Measurements from ENCODE around the gene ANP32A.

DNA sequence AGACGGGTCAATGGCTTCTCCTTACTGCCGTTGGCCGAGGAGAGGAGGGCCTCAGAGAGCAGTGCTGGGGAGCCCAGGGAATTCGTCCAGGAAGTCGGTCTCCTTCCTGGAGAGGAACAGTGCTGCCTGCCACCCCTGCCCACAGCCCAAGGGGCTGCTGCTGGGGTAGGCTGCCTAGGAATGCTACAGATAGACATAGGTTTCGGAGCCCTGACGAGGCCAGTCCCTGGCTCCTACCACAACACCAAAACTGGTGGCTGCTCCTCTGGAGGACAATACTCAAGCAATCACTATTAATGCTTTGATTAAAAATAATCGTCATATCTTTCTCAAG, 30.5 kb downstream of the ANP32A start:
- TF ChIP-seq, protein P1, sequence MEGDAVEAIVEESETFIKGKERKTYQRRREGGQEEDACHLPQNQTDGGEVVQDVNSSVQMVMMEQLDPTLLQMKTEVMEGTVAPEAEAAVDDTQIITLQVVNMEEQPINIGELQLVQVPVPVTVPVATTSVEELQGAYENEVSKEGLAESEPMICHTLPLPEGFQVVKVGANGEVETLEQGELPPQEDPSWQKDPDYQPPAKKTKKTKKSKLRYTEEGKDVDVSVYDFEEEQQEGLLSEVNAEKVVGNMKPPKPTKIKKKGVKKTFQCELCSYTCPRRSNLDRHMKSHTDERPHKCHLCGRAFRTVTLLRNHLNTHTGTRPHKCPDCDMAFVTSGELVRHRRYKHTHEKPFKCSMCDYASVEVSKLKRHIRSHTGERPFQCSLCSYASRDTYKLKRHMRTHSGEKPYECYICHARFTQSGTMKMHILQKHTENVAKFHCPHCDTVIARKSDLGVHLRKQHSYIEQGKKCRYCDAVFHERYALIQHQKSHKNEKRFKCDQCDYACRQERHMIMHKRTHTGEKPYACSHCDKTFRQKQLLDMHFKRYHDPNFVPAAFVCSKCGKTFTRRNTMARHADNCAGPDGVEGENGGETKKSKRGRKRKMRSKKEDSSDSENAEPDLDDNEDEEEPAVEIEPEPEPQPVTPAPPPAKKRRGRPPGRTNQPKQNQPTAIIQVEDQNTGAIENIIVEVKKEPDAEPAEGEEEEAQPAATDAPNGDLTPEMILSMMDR (conservative IDR thresholded peaks at IDR 0.05 in 1 of 2, IDR thresholded peaks at IDR 0.05 in 1 of 2; ENCODE audit: extremely low read depth in 1 of 2, insufficient read depth in 1 of 2, low read depth in 1 of 2, low read length in 2 of 2), result no peak
- TF ChIP-seq EZH2 (IDR thresholded peaks at IDR 0.05; ENCODE audit: borderline replicate concordance, low read length), result no peak

All from mammary epithelial cell (primary cell).